Glomerular visceral epithelial cell (primary cell): ENCODE results near the gene ZGLP1.
"Not testable (repeated sequence)": the region's sequence is repeated elsewhere in the genome, so short reads cannot be mapped to it uniquely, and the experiment has no call there.

Experiments
- DNase-seq: peaks from one replicate; pipeline ENCODE4 v3.0.0-alpha.2; 2016; ENCODE audit errors: extremely low spot score

The ZGLP1 gene

GRCh38 chr19:10309423-10309822 lies at the start of gene ZGLP1:
Gene ZGLP1 (minus strand): TSS chr19:10309815.
- DNase-seq: no peak

GRCh38 chr19:10356431-10356830 lies 46.8 kb upstream of the ZGLP1 start:
- no peak for DNase-seq

- DNase-seq: peak; percentile 19
Measured at GRCh38 chr19:10353793-10354391, 44.3 kb upstream of the ZGLP1 start.

GRCh38 chr19:10352764-10353671 lies 43.4 kb upstream of the ZGLP1 start:
- DNase-seq: no peak

GRCh38 chr19:10346509-10346908 lies 36.9 kb upstream of the ZGLP1 start:
- DNase-seq: no peak

- DNase-seq: no peak
Measured at GRCh38 chr19:10344780-10345179, 35.2 kb upstream of the ZGLP1 start.

GRCh38 chr19:10343495-10343894 lies 33.9 kb upstream of the ZGLP1 start:
- DNase-seq: no peak

- DNase-seq: no peak
Measured at GRCh38 chr19:10339977-10340376, 30.4 kb upstream of the ZGLP1 start.

GRCh38 chr19:10339380-10339960 lies 29.9 kb upstream of the ZGLP1 start, which contains the start of gene ICAM3:
Gene ICAM3 (minus strand): TSS chr19:10339624. CDS start chr19:10339614, 10 bp downstream.
- no peak for DNase-seq

GRCh38 chr19:10338940-10339339 lies 29.3 kb upstream of the ZGLP1 start:
- DNase-seq: no peak

- DNase-seq: not testable (repeated sequence)
Measured at GRCh38 chr19:10336725-10337124, 27.1 kb upstream of the ZGLP1 start.

GRCh38 chr19:10335352-10335985 lies 25.9 kb upstream of the ZGLP1 start:
- DNase-seq: no peak

- DNase-seq: peak; percentile 97
Measured at GRCh38 chr19:10334588-10335351, 25.2 kb upstream of the ZGLP1 start.

- no peak for DNase-seq
Measured at GRCh38 chr19:10333758-10334587, 24.4 kb upstream of the ZGLP1 start.

- peak; percentile 98 for DNase-seq
Measured at GRCh38 chr19:10332965-10333757, 23.5 kb upstream of the ZGLP1 start, which contains the start of gene RAVER1. Gene RAVER1 (minus strand): TSS chr19:10333529. CDS start chr19:10333507, 22 bp downstream.

- DNase-seq: no peak
Measured at GRCh38 chr19:10332158-10332964, 22.7 kb upstream of the ZGLP1 start.

- no peak for DNase-seq
Measured at GRCh38 chr19:10329555-10329954, 19.9 kb upstream of the ZGLP1 start.

GRCh38 chr19:10328558-10329429 lies 19.2 kb upstream of the ZGLP1 start:
- DNase-seq: no peak
